MCF 10A (cell line): ENCODE data around the gene MAPKAPK2. TPM values are rescaled to one million over a fixed set of nuclear protein-coding genes. Genes with fewer than 3 reads are reported as not detected.
"Not testable (repeated sequence)": the region's sequence is repeated elsewhere in the genome, so short reads cannot be mapped to it uniquely, and the experiment has no call there.

Experiments
- BruUV-seq: library from RNA; stranded (reverse); fragments of 400-500 nt; replicated peaks from 2 replicates; lab custom pipeline; 2021; lab: Mats Ljungman, UMichigan
- CTCF ChIA-PET: fragments of 300-600 bp; sonication (Branson Sonifier 250); formaldehyde crosslinking; extraction: SDS; loops from one replicate; lab custom pipeline; 2021; ENCODE audit warnings: antibody characterized with exemption, inconsistent platforms; lab: Yijun Ruan, JAX
- POLR2A ChIA-PET: fragments of 300-600, 350-650 bp; sonication (Branson Sonifier 250); formaldehyde crosslinking; extraction: SDS; loops from one replicate; lab custom pipeline; 2020; ENCODE audit warnings: antibody characterized with exemption, inconsistent platforms; lab: Yijun Ruan, JAX
- DNase-seq: peaks from one replicate; pipeline ENCODE4 v3.0.0-alpha.2; 2018; ENCODE audit not compliant: unreplicated experiment
- H3K27ac Mint-ChIP-seq: one replicate; pipeline ENCODE4 v1.8.0; 2022; ENCODE audit warnings: mild to moderate bottlenecking, low read depth, mixed read lengths; ENCODE audit not compliant: unreplicated experiment
- H3K27me3 Mint-ChIP-seq: one replicate; pipeline ENCODE4 v1.8.0; 2022; ENCODE audit warnings: mixed read lengths; ENCODE audit not compliant: insufficient read depth, unreplicated experiment
- H3K36me3 Mint-ChIP-seq: one replicate; pipeline ENCODE4 v1.8.0; 2022; ENCODE audit warnings: mild to moderate bottlenecking, moderate library complexity, mixed read lengths; ENCODE audit not compliant: insufficient read depth, unreplicated experiment
- H3K4me1 Mint-ChIP-seq: one replicate; pipeline ENCODE4 v1.8.0; 2022; ENCODE audit warnings: mixed read lengths; ENCODE audit not compliant: insufficient read depth, unreplicated experiment
- H3K4me3 Mint-ChIP-seq: one replicate; pipeline ENCODE4 v1.8.0; 2022; ENCODE audit warnings: mild to moderate bottlenecking, moderate library complexity, mixed read lengths; ENCODE audit not compliant: unreplicated experiment
- H3K9me3 Mint-ChIP-seq: one replicate; pipeline ENCODE4 v1.8.0; 2022; ENCODE audit warnings: mixed read lengths; ENCODE audit not compliant: unreplicated experiment
- CTCF ChIP-seq: fragments of 200-600 bp; IDR thresholded peaks from one replicate; pipeline ENCODE4 v1.8.0; 2022; ENCODE audit warnings: antibody characterized with exemption, mild to moderate bottlenecking; ENCODE audit not compliant: unreplicated experiment
- intact Hi-C: fragments of 100-400 bp; cut with micrococcal nuclease; formaldehyde crosslinking; loops from 2 replicates; pipeline ENCODE4 v1.14.1; 2022
- total RNA-seq: library from RNA; stranded (reverse); gene quantifications from 2 replicates; pipeline ENCODE4 v1.2.3, GENCODE V29; 2022

Gene MAPKAPK2
- total RNA-seq, 1 experiment from 2014 or later = 142 TPM

GRCh38 chr1:206636671-206637070, 48.0 kb upstream of the MAPKAPK2 start:
- TF ChIP-seq CTCF = no peak
- peaks cover 40% of the 10 kb centered on the region for H3K36me3 Mint-ChIP-seq
- peaks cover 38% of the 10 kb centered on the region for H3K4me1 Mint-ChIP-seq
- no TSS peak for BruUV-seq
- no peak for DNase-seq
- POLR2A ChIA-PET = interaction anchor here (0.7 to 13.3 kb wide), 19 partner anchors 9 to 393 kb away, joined by 3 to 215 read pairs (median 14); partner anchors contain the start of genes EIF2D and MAPKAPK2
- intact Hi-C loops = loop anchor here (10.0 kb wide), 1 partner anchor 438 kb away; no protein-coding TSS in a partner anchor
- no peaks in the 10 kb centered on the region for H3K27me3 Mint-ChIP-seq
- H3K4me3 Mint-ChIP-seq = peak overlapping the region; percentile 89
- H3K9me3 Mint-ChIP-seq = no peaks in the 10 kb centered on the region
- H3K27ac Mint-ChIP-seq = peak overlapping the region; percentile 82
- CTCF ChIA-PET = interaction anchor here (1.6 to 36.8 kb wide), 6 partner anchors 24 to 345 kb away, joined by 3 to 1191 read pairs (median 116); partner anchors contain the start of gene EIF2D

- CTCF ChIA-PET = interaction anchor here (0.5 to 36.8 kb wide), 7 partner anchors 23 to 274 kb away, joined by 3 to 1191 read pairs (median 5); partner anchors contain the start of gene EIF2D
Measured at GRCh38 chr1:206637605-206638004, 47.1 kb upstream of the MAPKAPK2 start.

DNA sequence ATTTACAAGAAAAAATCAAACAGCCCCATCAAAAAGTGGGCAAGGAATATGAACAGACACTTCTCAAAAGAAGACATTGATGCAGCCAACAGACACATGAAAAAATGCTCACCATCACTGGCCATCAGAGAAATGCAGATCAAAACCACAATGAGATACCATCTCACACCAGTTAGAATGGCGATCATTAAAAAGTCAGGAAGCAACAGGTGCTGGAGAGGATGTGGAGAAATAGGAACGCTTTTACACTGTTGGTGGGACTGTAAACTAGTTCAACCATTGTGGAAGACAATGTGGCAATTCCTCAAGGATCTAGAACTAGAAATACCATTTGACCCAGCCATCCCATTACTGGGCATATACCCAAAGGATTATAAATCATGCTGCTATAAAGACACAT, 42.6 kb upstream of the MAPKAPK2 start:
- H3K27me3 Mint-ChIP-seq, POLR2A ChIA-PET, H3K4me3 Mint-ChIP-seq, H3K9me3 Mint-ChIP-seq, BruUV-seq, intact Hi-C loops, DNase-seq, H3K27ac Mint-ChIP-seq: not testable (repeated sequence)
- Mint-ChIP-seq H3K36me3 (peaks cover 68% of the 10 kb centered on the region), H3K4me1 (peaks cover 13% of the 10 kb centered on the region)
- CTCF ChIA-PET = interaction anchor here (0.6 to 36.8 kb wide), 4 partner anchors 11 to 363 kb away, joined by 3 to 1191 read pairs (median 3); no protein-coding TSS in a partner anchor

More at GRCh38 chr1:206637605-206638004, 47.1 kb upstream of the MAPKAPK2 start:
- intact Hi-C loops = loop anchor here (10.0 kb wide), 1 partner anchor 437 kb away; no protein-coding TSS in a partner anchor
- DNase-seq = no peak
- Mint-ChIP-seq H3K27ac (peak overlapping the region; percentile 46), H3K36me3 (peaks cover 40% of the 10 kb centered on the region), H3K9me3 (no peaks in the 10 kb centered on the region), H3K4me1 (peaks cover 38% of the 10 kb centered on the region), H3K27me3 (no peaks in the 10 kb centered on the region), H3K4me3 (peak overlapping the region; percentile 89)
- TF ChIP-seq CTCF = no peak
- no TSS peak for BruUV-seq
- POLR2A ChIA-PET = interaction anchor here (0.7 to 13.3 kb wide), 12 partner anchors 9 to 391 kb away, joined by 3 to 215 read pairs (median 5); partner anchors contain the start of genes EIF2D and MAPKAPK2

- POLR2A ChIA-PET = no interaction called here
- DNase-seq = no peak
- Mint-ChIP-seq H3K27ac (no peak overlapping the region), H3K4me3 (no peak overlapping the region), H3K9me3 (no peaks in the 10 kb centered on the region), H3K36me3 (peaks cover 78% of the 10 kb centered on the region), H3K4me1 (peaks cover 7% of the 10 kb centered on the region), H3K27me3 (no peaks in the 10 kb centered on the region)
- intact Hi-C loops = no loop called here
- CTCF ChIA-PET = interaction anchor here (34.4 to 36.8 kb wide), 2 partner anchors 1 to 17 kb away, joined by 1191 read pairs; partner anchors contain the start of gene DYRK3
- no TSS peak for BruUV-seq
- TF ChIP-seq CTCF = no peak
Measured at GRCh38 chr1:206643118-206643698, 41.5 kb upstream of the MAPKAPK2 start.
